ENCODE data around the gene OTOF. TPM values are rescaled to one million over a fixed set of nuclear protein-coding genes. Genes with fewer than 3 reads are reported as not detected.

OTOF gene
- total and polyA plus RNA-seq, 7 donors = 0.14 to 2.2 (median 0.34) TPM

GRCh38 chr2:26414311-26414710 is 63.6 kb downstream of the OTOF start:
- 77 to 92% (median 84%) methylated on average over 3 of the region's 3 CpGs for WGBS, 3 donors
- DNase-seq = no peak
- Histone ChIP-seq H3K9me3 (no peaks in the 10 kb centered on the region), H3K36me3 (ENCODE audit: insufficient read depth in 1 of 2, low read depth in 1 of 2) (no peaks in the 10 kb centered on the region), H3K27me3 (ENCODE audit: insufficient read depth in 3 of 3, low read length in 2 of 3) (peaks cover 0 to under 1% (median 0%) of the 10 kb centered on the region in 3 donors), H3K4me1 (no peaks in the 10 kb centered on the region), H3K27ac (no peak overlapping the region), H3K4me3 (no peak overlapping the region)
- ATAC-seq = no peak
- intact Hi-C loops (cut with DNase I) = no loop called here
- TF ChIP-seq, protein P1, sequence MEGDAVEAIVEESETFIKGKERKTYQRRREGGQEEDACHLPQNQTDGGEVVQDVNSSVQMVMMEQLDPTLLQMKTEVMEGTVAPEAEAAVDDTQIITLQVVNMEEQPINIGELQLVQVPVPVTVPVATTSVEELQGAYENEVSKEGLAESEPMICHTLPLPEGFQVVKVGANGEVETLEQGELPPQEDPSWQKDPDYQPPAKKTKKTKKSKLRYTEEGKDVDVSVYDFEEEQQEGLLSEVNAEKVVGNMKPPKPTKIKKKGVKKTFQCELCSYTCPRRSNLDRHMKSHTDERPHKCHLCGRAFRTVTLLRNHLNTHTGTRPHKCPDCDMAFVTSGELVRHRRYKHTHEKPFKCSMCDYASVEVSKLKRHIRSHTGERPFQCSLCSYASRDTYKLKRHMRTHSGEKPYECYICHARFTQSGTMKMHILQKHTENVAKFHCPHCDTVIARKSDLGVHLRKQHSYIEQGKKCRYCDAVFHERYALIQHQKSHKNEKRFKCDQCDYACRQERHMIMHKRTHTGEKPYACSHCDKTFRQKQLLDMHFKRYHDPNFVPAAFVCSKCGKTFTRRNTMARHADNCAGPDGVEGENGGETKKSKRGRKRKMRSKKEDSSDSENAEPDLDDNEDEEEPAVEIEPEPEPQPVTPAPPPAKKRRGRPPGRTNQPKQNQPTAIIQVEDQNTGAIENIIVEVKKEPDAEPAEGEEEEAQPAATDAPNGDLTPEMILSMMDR (IDR thresholded peaks at IDR 0.05) = no peak

DNA sequence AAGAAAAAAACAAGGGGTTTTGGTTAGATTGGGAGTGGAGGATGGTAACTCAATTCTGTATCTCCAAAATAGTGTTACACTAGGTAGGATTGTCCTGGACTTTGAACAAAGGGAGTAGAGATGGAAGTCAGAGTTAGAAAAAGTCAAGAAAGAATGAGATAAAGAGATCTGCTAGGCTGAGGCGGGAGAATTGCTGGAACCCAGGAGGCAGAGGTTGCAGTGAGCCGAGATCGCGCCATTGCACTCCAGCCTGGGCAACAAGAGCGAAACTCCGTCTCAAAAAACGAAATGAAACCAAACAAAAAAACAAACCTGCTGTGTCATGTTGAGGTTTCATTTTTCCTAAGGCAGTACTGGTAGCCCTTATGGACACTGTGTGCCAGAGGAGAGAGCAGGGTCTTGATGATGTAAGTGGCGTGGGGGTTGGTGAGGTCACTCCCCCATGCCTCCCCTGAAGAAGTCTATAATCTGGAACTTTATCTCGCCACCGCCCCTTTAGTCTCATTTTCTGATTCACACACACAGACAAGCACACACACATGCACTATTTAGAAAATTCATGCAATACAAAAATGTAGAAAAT is 65.7 kb downstream of the OTOF start:
- TF ChIP-seq, protein P1 (IDR thresholded peaks at IDR 0.05) = no peak
- Histone ChIP-seq H3K36me3 (ENCODE audit: insufficient read depth in 1 of 2, low read depth in 1 of 2) (no peaks in the 10 kb centered on the region), H3K27me3 (ENCODE audit: insufficient read depth in 3 of 3, low read length in 2 of 3) (peaks cover 0 to 3% (median 0%) of the 10 kb centered on the region in 3 donors), H3K9me3 (no peaks in the 10 kb centered on the region), H3K4me3 (no peak overlapping the region), H3K4me1 (no peaks in the 10 kb centered on the region), H3K27ac (no peak overlapping the region)
- DNase-seq (no peak), ATAC-seq (no peak)
- 77 to 85% (median 81%) methylated on average over 10 of the region's 10 CpGs for WGBS, 3 donors
- intact Hi-C loops (cut with DNase I) = no loop called here

DNA sequence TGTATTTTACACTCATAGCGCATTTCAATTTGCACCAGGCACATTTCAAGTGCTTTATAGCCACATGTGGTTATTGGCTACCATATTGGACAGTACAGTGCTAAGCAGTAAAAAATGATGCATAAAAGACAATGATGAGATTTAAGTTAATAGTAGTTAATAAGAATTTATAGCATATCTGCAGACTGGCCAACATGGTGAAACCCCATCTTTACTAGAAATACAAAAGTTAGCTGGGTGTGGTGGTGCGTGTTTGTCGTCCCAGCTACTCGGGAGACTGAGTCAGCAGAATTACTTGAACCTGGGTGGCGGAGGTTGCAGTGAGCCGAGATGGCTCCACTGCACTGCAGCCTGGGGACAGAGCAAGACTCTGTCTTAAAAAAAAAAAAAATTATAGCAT is 66.5 kb downstream of the OTOF start:
- intact Hi-C loops (cut with DNase I) = no loop called here
- Histone ChIP-seq H3K9me3 (no peaks in the 10 kb centered on the region), H3K27me3 (ENCODE audit: insufficient read depth in 3 of 3, low read length in 2 of 3) (peaks cover 0 to 3% (median 0%) of the 10 kb centered on the region in 3 donors), H3K4me1 (no peaks in the 10 kb centered on the region), H3K4me3 (no peak overlapping the region), H3K36me3 (ENCODE audit: insufficient read depth in 1 of 2, low read depth in 1 of 2) (no peaks in the 10 kb centered on the region), H3K27ac (no peak overlapping the region)
- no peak for DNase-seq
- no peak for ATAC-seq
- 92 to 98% (median 93%) methylated on average over 6 of the region's 6 CpGs for WGBS, 3 donors
- TF ChIP-seq, protein P1 (IDR thresholded peaks at IDR 0.05) = no peak

- no peaks in the 10 kb centered on the region for H3K9me3 ChIP-seq
- intact Hi-C loops (cut with DNase I) = no loop called here
- H3K4me1 ChIP-seq = no peaks in the 10 kb centered on the region
- no peak overlapping the region for H3K4me3 ChIP-seq
- H3K27me3 ChIP-seq (ENCODE audit: insufficient read depth in 3 of 3, low read length in 2 of 3) = peaks cover 0 to 3% (median 0%) of the 10 kb centered on the region in 3 donors
- DNase-seq (no peak), ATAC-seq (no peak)
- TF ChIP-seq, protein P1 (IDR thresholded peaks at IDR 0.05) = no peak
- H3K27ac ChIP-seq = no peak overlapping the region
- 88 to 94% (median 91%) methylated on average over 2 of the region's 2 CpGs for WGBS, 3 donors
- no peaks in the 10 kb centered on the region for H3K36me3 ChIP-seq (ENCODE audit: insufficient read depth in 1 of 2, low read depth in 1 of 2)
Observed at GRCh38 chr2:26410764-26411243, 67.1 kb downstream of the OTOF start.

DNA sequence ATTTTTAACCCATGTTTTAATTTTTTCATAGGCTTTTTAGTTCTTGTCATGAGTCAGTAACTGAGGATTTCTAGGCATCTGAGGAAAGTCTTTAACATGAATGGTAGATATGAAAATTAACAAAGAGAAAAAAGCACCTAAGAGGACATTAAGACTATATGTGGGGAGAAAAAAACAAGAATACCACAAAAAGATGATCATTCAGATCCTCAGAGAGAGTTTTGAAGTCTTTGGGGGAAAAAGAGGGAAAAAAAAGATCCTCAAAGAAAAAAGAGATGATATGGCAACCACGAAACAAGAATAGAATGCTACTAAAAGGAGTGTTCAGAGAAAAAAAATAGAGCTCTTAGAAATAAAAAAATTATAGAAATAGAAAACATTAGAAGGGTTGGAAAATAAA is 68.1 kb downstream of the OTOF start:
- Histone ChIP-seq H3K4me1 (no peaks in the 10 kb centered on the region), H3K36me3 (ENCODE audit: insufficient read depth in 1 of 2, low read depth in 1 of 2) (no peaks in the 10 kb centered on the region), H3K4me3 (no peak overlapping the region), H3K27me3 (ENCODE audit: insufficient read depth in 3 of 3, low read length in 2 of 3) (peaks cover 0 to 3% (median 0%) of the 10 kb centered on the region in 3 donors), H3K9me3 (no peaks in the 10 kb centered on the region), H3K27ac (no peak overlapping the region)
- 41 to 90% (median 83%) methylated on average over 1 of the region's 1 CpG for WGBS, 3 donors
- TF ChIP-seq, protein P1 (IDR thresholded peaks at IDR 0.05) = no peak
- DNase-seq (no peak), ATAC-seq (no peak)
- intact Hi-C loops (cut with DNase I) = no loop called here
